Measurements from ENCODE around the gene NCEH1. TPM values are rescaled to one million over a fixed set of nuclear protein-coding genes. Genes with fewer than 3 reads are reported as not detected.

Gene NCEH1
- total RNA-seq, 1 donor from 2014 or later = 6.5 TPM

DNA sequence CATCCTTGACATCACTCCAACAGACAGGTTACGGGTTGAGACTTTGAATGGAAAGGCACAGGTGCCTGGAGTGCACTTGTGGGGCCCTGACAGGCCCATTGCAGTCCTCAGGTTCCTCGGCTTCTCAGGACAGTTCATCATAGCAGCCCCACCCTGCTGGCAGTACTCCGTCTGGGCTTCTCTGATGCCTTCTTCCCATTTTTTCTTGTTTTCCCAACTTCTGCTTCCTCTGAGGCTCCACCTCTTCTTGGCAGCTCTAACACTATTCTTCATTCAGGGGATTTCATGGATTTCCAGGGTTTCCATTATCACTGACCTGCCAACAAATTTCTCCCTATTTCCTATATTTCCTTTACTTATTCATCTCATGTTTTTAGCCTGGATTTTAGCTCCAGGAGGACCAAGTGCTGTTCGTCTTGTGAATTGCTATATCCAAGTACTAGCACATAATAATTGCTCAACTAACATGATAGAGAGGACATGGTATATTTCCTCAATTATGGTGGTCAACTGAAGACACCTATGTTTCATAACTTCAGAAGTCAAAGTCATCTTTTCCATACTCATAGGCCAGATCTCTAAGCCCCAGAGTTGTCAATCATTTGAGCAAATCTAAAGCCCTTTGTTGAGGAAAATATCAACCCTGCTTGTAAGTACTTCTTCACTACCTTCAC, 16.2 kb downstream of the NCEH1 start:
- DNase-seq (ENCODE audit: low spot score) = no peak
- Mint-ChIP-seq H3K9me3 (ENCODE audit: low read depth) (no peaks in the 10 kb centered on the region), H3K27ac (ENCODE audit: unreplicated experiment) (no peak overlapping the region), H3K4me1 (ENCODE audit: low read depth) (peaks cover 11% of the 10 kb centered on the region), H3K27me3 (ENCODE audit: low read depth) (no peaks in the 10 kb centered on the region), H3K4me3 (ENCODE audit: unreplicated experiment) (no peak overlapping the region), H3K36me3 (ENCODE audit: low read depth) (no peaks in the 10 kb centered on the region)
- TF ChIP-seq, protein P1, sequence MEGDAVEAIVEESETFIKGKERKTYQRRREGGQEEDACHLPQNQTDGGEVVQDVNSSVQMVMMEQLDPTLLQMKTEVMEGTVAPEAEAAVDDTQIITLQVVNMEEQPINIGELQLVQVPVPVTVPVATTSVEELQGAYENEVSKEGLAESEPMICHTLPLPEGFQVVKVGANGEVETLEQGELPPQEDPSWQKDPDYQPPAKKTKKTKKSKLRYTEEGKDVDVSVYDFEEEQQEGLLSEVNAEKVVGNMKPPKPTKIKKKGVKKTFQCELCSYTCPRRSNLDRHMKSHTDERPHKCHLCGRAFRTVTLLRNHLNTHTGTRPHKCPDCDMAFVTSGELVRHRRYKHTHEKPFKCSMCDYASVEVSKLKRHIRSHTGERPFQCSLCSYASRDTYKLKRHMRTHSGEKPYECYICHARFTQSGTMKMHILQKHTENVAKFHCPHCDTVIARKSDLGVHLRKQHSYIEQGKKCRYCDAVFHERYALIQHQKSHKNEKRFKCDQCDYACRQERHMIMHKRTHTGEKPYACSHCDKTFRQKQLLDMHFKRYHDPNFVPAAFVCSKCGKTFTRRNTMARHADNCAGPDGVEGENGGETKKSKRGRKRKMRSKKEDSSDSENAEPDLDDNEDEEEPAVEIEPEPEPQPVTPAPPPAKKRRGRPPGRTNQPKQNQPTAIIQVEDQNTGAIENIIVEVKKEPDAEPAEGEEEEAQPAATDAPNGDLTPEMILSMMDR (IDR thresholded peaks at IDR 0.05) = no peak

DNA sequence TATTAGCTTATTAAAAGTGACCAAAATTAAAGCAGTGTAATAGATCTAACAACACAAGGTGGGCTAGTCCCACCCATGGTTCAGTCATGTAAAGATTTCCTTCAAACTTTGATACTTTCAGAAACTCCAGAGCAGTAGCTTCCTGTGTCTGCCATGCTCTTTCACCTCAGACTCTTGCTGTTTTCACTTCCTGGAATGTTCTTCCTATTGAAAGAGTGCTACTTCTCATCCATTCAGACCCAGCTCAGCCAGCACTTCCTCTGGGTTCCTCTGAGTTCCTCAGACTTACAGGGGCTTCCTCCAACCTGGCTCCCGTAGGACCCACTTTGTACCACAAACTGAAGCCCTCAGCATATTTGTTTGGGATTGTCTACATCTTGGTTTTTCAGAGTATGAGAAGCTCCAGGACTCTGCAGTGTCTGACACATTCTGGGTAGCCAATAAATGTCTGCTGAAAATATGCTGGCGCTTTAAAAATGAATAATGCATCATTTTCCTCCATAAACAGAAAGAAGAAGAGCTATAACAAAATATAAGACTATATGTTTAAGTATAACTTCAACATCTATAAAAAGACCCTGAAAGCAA, 18.0 kb downstream of the NCEH1 start:
- H3K36me3 Mint-ChIP-seq (ENCODE audit: low read depth) = no peaks in the 10 kb centered on the region
- TF ChIP-seq, protein P1 (IDR thresholded peaks at IDR 0.05) = no peak
- H3K9me3 Mint-ChIP-seq (ENCODE audit: low read depth) = no peaks in the 10 kb centered on the region
- no peaks in the 10 kb centered on the region for H3K27me3 Mint-ChIP-seq (ENCODE audit: low read depth)
- no peak for DNase-seq (ENCODE audit: low spot score)
- H3K27ac Mint-ChIP-seq (ENCODE audit: unreplicated experiment) = no peak overlapping the region
- H3K4me1 Mint-ChIP-seq (ENCODE audit: low read depth) = peaks cover 4% of the 10 kb centered on the region
- no peak overlapping the region for H3K4me3 Mint-ChIP-seq (ENCODE audit: unreplicated experiment)

DNA sequence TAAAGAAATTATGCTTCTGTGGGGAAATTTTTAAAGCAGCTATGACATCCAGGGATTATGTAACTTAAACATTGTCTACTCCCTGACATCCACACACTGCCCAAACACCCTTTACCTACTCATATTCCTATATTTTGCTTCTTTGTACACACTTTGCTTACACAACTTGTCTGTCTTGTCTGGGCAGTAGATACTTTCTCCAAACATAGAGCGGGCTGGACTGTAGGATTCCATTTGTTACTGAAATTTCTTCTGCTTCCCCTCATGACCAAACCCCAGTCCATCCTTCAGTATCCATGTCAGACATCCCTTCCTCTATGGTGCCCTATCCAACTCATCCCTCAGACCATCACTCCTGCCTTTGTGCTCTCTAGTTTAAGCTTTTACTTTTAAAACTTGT, 19.9 kb downstream of the NCEH1 start:
- Mint-ChIP-seq H3K4me3 (ENCODE audit: unreplicated experiment) (no peak overlapping the region), H3K4me1 (ENCODE audit: low read depth) (peaks cover 4% of the 10 kb centered on the region), H3K36me3 (ENCODE audit: low read depth) (no peaks in the 10 kb centered on the region), H3K9me3 (ENCODE audit: low read depth) (no peaks in the 10 kb centered on the region), H3K27ac (ENCODE audit: unreplicated experiment) (no peak overlapping the region), H3K27me3 (ENCODE audit: low read depth) (no peaks in the 10 kb centered on the region)
- DNase-seq (ENCODE audit: low spot score) = no peak
- TF ChIP-seq, protein P1 (IDR thresholded peaks at IDR 0.05) = no peak

DNA sequence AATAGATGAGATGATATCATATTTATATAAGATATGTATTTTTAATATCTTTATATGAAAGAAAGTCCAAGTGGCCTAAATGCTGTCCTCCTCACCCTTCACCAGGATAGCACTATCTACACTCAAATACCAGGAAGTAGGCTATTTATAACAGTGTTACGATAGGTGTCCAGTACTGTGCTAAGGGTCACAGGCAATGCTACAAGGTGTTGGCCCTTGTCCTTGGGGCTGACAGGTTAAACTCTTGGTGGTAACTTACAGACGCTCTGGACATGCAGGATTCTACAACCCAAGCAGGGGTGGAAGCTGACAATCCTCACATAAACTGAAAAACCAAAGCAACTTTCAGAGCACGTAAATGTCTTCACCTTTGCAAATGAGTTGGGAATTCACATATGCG, 22.3 kb downstream of the NCEH1 start:
- TF ChIP-seq, protein P1 (IDR thresholded peaks at IDR 0.05) = no peak
- Mint-ChIP-seq H3K9me3 (ENCODE audit: low read depth) (no peaks in the 10 kb centered on the region), H3K27ac (ENCODE audit: unreplicated experiment) (no peak overlapping the region), H3K4me3 (ENCODE audit: unreplicated experiment) (no peak overlapping the region), H3K27me3 (ENCODE audit: low read depth) (no peaks in the 10 kb centered on the region), H3K36me3 (ENCODE audit: low read depth) (no peaks in the 10 kb centered on the region), H3K4me1 (ENCODE audit: low read depth) (peaks cover 12% of the 10 kb centered on the region)
- no peak for DNase-seq (ENCODE audit: low spot score)

DNA sequence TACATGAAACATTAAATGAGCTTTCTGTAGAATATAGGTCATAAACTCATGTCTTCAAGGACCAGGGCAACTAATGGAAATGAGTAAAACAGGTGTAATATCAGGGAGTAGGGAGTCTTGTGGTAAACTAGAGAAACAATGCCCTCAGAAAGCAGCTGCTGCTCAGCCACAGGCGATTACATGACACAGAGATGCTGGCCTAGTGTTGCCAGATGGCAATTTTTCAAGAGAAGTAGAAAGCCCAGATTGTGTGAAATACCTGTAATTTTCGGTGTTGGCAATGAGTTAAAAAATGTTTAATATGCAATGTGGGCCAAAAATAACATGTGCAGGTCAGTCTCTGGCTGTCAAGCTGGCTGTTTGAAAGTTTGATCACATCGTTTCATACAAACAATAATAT, 23.4 kb downstream of the NCEH1 start:
- no peak overlapping the region for H3K27ac Mint-ChIP-seq (ENCODE audit: unreplicated experiment)
- H3K9me3 Mint-ChIP-seq (ENCODE audit: low read depth) = no peaks in the 10 kb centered on the region
- DNase-seq (ENCODE audit: low spot score) = no peak
- H3K4me3 Mint-ChIP-seq (ENCODE audit: unreplicated experiment) = no peak overlapping the region
- no peaks in the 10 kb centered on the region for H3K27me3 Mint-ChIP-seq (ENCODE audit: low read depth)
- TF ChIP-seq, protein P1 (IDR thresholded peaks at IDR 0.05) = no peak
- H3K36me3 Mint-ChIP-seq (ENCODE audit: low read depth) = no peaks in the 10 kb centered on the region
- H3K4me1 Mint-ChIP-seq (ENCODE audit: low read depth) = peaks cover 8% of the 10 kb centered on the region
